C4-2B (cell line): ENCODE measurements around the gene PTP4A2.

Source experiments
- ZFX ChIP-seq: fragments of 450-650 bp; IDR thresholded peaks from 2 replicates; pipeline ENCODE4 v1.6.1; 2017
- TF ChIP-seq, protein P1 (sequence below): fragments of 450-650 bp; conservative IDR thresholded peaks from 2 replicates; pipeline ENCODE4 v1.5.1; 2017; ENCODE audit warnings: mild to moderate bottlenecking

DNA sequence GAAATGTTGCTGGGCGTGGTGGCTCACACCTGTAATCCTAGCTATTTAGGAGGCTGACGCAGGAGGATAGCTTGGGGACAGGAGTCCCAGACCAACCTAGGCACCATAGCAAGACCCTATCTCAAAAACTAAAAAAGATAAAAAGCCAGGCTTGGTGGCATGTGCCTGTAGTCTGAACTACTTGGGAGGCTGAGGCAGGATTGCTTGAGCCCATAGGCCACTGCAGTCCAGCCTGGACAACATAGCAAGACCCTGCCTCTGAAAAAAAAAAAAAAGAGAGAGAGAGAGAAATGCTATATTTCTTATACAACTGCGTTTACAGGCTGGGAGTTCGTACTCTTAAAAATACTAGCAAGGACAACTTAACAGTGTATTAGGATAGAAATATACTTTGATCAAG is 76.1 kb downstream of the PTP4A2 start:
- TF ChIP-seq, protein P1, sequence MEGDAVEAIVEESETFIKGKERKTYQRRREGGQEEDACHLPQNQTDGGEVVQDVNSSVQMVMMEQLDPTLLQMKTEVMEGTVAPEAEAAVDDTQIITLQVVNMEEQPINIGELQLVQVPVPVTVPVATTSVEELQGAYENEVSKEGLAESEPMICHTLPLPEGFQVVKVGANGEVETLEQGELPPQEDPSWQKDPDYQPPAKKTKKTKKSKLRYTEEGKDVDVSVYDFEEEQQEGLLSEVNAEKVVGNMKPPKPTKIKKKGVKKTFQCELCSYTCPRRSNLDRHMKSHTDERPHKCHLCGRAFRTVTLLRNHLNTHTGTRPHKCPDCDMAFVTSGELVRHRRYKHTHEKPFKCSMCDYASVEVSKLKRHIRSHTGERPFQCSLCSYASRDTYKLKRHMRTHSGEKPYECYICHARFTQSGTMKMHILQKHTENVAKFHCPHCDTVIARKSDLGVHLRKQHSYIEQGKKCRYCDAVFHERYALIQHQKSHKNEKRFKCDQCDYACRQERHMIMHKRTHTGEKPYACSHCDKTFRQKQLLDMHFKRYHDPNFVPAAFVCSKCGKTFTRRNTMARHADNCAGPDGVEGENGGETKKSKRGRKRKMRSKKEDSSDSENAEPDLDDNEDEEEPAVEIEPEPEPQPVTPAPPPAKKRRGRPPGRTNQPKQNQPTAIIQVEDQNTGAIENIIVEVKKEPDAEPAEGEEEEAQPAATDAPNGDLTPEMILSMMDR = no peak
- no peak for TF ChIP-seq ZFX
